ENCODE data around the gene UBE3B. TPM values are rescaled to one million over a fixed set of nuclear protein-coding genes. Genes with fewer than 3 reads are reported as not detected.
A peak's percentile ranks its signal among the peaks of the same experiment; 100 is the strongest.
"Not testable (repeated sequence)": the region's sequence is repeated elsewhere in the genome, so short reads cannot be mapped to it uniquely, and the experiment has no call there.

The UBE3B gene
- total RNA-seq, 1 donor from 2014 or later, result 32.6 TPM

DNA sequence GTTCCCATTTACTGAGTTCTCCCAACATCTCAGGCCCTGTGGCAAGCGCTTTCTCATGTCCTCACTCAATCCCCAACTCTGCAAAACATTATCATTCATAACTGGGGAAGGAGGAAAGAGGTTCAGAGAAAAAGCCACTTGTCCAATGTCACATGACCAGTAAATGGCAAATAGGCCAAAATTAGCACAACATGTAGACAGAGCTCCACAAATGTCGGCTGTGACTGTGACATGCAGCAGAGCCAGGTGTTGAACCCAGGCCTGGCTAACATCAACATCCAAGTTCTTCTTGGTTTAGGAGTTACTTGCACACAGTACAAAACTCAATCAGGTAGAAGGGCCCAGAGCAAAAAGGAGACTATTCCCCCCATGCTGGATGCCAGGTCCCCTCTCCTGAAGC, 11.1 kb upstream of the UBE3B start:
- DNase-seq (ENCODE audit: low read depth) (no peak), FAIRE-seq (peak; percentile 58)
- Histone ChIP-seq H3K4me3 (ENCODE audit: low read depth, low read length) (no peak overlapping the region), H3K36me3 (ENCODE audit: control insufficient read depth, insufficient read depth, low read length) (peaks cover 13% of the 10 kb centered on the region), H3K27me3 (ENCODE audit: control insufficient read depth, insufficient read depth, low read length) (no peaks in the 10 kb centered on the region)
- TF ChIP-seq, protein P1, sequence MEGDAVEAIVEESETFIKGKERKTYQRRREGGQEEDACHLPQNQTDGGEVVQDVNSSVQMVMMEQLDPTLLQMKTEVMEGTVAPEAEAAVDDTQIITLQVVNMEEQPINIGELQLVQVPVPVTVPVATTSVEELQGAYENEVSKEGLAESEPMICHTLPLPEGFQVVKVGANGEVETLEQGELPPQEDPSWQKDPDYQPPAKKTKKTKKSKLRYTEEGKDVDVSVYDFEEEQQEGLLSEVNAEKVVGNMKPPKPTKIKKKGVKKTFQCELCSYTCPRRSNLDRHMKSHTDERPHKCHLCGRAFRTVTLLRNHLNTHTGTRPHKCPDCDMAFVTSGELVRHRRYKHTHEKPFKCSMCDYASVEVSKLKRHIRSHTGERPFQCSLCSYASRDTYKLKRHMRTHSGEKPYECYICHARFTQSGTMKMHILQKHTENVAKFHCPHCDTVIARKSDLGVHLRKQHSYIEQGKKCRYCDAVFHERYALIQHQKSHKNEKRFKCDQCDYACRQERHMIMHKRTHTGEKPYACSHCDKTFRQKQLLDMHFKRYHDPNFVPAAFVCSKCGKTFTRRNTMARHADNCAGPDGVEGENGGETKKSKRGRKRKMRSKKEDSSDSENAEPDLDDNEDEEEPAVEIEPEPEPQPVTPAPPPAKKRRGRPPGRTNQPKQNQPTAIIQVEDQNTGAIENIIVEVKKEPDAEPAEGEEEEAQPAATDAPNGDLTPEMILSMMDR (IDR thresholded peaks at IDR 0.05; ENCODE audit: insufficient read depth, low read length, severe bottlenecking), result no peak

DNA sequence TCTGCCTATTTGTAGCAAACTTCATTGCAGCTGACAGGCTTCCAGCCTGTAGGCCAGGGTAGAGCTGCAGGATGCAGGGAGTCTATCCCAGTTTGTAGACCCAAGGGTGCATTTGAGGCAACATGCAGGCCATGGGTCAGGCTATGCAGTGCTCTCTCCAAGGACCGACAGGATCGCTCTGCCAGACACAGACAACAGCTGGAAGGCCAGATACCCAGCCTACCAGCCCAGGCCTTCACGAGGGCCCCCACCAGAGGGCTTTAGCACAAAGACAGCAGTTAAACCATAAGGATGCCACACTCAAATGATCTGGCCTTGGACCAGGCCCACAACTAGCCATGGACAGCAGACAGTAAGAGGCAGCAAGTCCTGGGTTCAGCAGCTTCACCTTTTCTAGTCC, 10.6 kb upstream of the UBE3B start:
- DNase-seq (ENCODE audit: low read depth) (no peak), FAIRE-seq (no peak)
- Histone ChIP-seq H3K27me3 (ENCODE audit: control insufficient read depth, insufficient read depth, low read length) (no peaks in the 10 kb centered on the region), H3K4me3 (ENCODE audit: low read depth, low read length) (no peak overlapping the region), H3K36me3 (ENCODE audit: control insufficient read depth, insufficient read depth, low read length) (peaks cover 13% of the 10 kb centered on the region)
- TF ChIP-seq, protein P1 (IDR thresholded peaks at IDR 0.05; ENCODE audit: insufficient read depth, low read length, severe bottlenecking), result no peak

DNA sequence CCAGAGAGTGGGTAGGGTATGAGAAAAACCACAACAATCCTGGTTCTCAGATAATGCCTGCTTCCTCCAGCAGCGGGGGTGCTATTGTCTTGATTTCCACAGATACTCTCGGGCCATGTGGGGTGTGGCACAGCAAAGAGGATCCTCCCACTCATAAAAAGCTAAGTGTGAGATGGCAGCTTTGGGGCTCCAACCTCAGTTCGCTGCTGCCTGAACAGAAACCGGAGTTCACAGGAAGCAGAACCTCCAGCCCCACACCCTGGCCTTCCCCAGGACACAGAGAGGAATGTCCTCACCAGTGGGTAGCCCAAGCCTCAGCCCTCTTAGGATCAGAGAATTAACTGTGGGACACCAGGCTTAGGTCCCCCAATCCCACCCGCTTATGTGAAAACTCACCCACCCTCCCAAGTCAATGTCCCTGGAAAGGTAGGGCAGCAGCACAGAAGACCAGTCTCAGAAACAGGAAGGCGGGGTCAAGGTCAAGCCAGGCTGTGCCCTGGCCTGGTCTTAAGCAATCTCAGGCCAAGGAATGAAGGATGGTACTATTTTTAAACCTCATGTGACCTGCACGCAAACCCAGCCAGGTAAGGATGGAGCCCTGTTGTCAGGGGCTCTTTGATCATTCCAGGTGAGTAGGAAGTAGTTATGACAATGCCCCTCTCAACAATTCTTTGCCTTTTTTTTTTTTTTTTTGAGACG, 9.3 kb upstream of the UBE3B start:
- Histone ChIP-seq H3K36me3 (ENCODE audit: control insufficient read depth, insufficient read depth, low read length) (peaks cover 13% of the 10 kb centered on the region), H3K4me3 (ENCODE audit: low read depth, low read length) (no peak overlapping the region), H3K27me3 (ENCODE audit: control insufficient read depth, insufficient read depth, low read length) (no peaks in the 10 kb centered on the region)
- DNase-seq (ENCODE audit: low read depth) (no peak), FAIRE-seq (no peak)
- TF ChIP-seq, protein P1 (IDR thresholded peaks at IDR 0.05; ENCODE audit: insufficient read depth, low read length, severe bottlenecking), result no peak

DNA sequence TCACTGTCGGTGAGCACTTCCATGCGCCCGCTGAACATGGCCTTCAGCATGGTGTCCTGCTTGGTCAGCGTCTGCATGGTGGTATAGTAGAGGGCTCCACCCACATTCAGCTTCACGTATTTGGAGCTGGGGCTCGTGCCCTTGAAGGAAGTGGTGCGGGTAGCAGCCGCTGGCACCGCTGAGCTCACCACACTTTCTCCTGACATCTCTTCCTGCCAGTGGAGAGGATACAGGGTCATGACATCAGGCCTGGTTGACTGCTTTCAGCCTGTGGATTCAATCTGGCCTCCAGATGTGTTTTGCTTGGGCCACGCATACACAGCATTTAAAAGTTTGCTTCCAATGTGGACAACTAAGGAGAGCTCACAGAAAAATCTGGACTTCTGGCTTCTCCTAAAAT, 7.9 kb upstream of the UBE3B start:
- no peak for FAIRE-seq
- TF ChIP-seq, protein P1 (IDR thresholded peaks at IDR 0.05; ENCODE audit: insufficient read depth, low read length, severe bottlenecking), result no peak
- DNase-seq (ENCODE audit: low read depth), result no peak
- Histone ChIP-seq H3K27me3 (ENCODE audit: control insufficient read depth, insufficient read depth, low read length) (no peaks in the 10 kb centered on the region), H3K36me3 (ENCODE audit: control insufficient read depth, insufficient read depth, low read length) (peaks cover 17% of the 10 kb centered on the region), H3K4me3 (ENCODE audit: low read depth, low read length) (no peak overlapping the region)

DNA sequence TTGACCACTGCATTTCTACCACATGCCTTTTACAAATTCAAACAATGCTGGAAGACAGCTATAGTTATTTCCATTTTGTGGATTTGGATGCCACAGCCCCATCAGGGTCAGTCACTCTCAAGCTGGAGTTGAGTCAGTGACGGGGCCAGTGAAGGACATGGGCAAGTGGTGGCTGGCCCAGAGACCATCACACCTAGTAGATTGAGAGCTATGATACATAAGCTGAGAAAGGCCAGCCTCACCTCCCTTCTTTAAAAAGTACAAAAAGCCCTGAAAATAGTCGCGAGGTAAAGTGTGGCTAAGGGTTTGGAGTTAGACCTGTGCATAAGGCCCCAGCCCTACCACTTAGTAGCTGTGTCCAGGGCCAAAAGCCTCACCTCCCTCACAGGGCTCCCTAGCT, 4.4 kb upstream of the UBE3B start:
- peak; percentile 16 for DNase-seq (ENCODE audit: low read depth)
- Histone ChIP-seq H3K27me3 (ENCODE audit: control insufficient read depth, insufficient read depth, low read length) (no peaks in the 10 kb centered on the region), H3K36me3 (ENCODE audit: control insufficient read depth, insufficient read depth, low read length) (peaks cover 12% of the 10 kb centered on the region), H3K4me3 (ENCODE audit: low read depth, low read length) (no peak overlapping the region)
- TF ChIP-seq, protein P1 (IDR thresholded peaks at IDR 0.05; ENCODE audit: insufficient read depth, low read length, severe bottlenecking), result no peak
- FAIRE-seq, result no peak

DNA sequence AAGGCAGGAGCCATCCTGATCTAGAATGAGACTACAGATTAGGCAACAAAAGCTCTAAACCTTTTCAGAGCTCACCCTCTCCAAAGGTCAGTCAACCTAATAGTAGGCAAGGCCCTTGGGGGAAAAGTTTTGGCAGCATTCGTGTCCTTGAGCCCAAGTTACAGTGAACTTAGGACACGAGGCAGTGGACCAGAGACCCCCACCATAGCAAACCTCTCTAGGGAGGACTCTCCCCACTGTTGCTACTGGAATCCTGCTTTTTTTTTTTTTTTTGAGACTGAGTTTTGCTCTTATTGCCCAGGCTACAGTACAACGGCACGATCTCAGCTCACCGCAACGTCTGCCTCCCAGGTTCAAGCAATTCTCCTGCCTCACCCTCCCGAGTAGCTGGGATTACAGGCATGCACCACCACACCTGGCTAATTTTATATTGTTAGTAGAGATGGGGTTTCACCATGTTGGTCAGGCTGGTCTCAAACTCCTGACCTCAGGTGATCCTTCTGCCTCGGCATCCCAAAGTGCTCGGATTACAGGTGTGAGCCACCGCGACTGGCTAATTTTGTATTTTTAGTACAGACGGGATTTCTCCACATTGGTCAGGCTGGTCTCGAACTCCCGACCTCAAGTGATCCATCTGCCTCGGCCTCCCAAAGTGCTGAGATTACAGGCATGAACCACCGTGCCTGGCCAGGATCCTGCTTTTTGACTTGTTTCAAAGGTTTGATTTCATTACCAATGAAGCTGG, 3.7 kb upstream of the UBE3B start:
- DNase-seq (ENCODE audit: low read depth); H3K4me3 ChIP-seq (ENCODE audit: low read depth, low read length); H3K27me3 ChIP-seq (ENCODE audit: control insufficient read depth, insufficient read depth, low read length); FAIRE-seq: not testable (repeated sequence)
- peaks cover 11% of the 10 kb centered on the region for H3K36me3 ChIP-seq (ENCODE audit: control insufficient read depth, insufficient read depth, low read length)

Measured in bronchial epithelial cell (primary cell).